NCI-H2081 treated with DMSO at 0.1 percent for 48 hours (cell line): Measurements from ENCODE around the gene PBXIP1.
"Not testable (repeated sequence)": the region's sequence is repeated elsewhere in the genome, so short reads cannot be mapped to it uniquely, and the experiment has no call there.

Experiments
- DNase-seq: peaks from one replicate; lab custom pipeline; 2025; lab: John Stamatoyannopoulos, UW

The PBXIP1 gene

DNA sequence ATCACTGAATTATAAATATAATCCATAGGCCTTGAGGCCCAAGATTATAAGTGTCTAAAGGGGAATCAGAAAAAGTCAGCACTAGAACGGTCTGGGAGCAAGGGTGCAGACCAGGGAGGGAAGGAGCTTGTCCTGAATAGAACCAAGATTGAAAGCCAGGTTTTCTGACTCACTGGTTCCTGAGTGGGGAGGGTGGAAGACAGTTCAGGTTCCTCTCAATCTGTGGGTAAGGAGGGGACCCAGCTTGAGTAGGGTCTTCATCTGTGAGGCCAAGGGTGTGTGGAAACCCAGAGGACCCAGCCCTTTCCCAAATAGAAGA is 38.3 kb upstream of the PBXIP1 start:
- no peak for DNase-seq

DNA sequence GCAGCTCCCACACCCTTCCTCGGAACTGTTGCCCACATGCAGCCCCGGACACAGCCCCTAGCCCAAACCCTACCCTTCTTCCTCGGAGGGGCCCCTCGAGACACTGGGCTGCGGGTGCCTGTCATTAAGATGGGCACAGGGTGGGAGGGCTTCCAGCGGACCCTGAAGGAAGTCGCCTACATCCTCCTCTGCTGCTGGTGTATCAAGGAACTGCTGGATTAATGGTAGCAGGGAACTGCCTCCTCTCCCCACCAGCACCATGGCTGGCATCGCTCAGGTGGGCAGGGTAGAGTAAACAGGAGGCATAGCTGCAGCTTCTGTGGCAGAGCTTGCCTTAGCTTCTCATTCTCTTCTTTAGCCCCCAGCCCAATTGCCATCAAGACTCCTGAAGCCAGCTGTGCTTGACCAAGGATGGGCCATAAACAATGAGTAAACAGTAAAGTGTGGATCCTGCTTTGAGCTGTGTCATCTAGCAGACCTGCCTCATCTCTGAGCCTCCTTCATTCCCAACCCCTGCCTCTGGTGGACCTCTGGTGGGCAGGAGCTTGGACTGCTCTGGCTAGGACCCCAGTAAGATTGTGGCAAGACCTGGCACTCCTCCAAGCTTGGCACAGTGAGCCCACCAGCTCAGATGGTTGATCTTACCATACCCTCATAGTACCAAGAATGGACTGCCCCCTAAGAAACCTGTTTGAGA is 37.8 kb upstream of the PBXIP1 start, which contains the start of gene LENEP:
Gene LENEP, plus strand, starts transcription at position 15 of the 697 bp plus-strand sequence. Its CDS starts 22 bp downstream, at position 37.
- DNase-seq: no peak

DNA sequence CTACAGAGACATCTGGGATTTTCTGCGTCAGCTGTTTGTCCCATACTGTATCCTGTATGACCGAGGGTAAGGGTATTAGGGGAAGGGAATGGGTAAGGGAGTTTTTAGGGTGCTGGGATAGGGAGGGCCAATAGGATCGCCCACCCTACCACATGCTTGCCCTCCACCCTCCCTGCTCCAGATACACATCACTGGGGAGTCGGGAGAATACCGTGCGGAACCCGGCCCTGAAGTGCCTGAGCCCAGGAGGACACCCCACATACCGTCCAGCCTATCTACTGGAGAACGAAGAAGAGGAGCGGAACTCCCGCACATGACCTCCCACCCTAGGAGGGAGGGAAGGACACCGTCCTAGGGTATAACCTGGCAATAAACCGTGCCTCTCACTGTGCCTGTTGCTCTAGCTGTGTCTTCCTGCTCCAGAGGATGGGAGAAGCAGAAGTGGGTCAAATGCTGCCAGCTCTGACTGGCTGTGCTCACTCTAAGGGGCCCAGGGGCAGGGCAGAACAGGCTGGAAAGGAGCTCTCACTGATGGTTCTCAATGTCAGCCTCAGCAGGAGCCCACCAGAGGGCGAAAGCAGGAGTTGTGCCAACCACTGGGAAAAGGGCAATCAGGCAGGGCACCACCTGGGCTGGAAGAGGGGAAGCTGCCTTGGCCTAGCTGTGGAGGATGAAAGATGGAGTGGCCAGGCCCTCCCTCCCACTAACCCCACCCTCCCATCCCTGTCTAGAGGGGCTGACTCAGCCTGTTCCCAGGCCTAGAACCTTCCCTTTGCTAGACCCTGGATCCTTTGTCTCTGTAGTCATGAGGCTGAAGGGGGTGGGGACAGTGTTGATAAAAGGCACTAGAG is 37.0 kb upstream of the PBXIP1 start:
- no peak for DNase-seq

DNA sequence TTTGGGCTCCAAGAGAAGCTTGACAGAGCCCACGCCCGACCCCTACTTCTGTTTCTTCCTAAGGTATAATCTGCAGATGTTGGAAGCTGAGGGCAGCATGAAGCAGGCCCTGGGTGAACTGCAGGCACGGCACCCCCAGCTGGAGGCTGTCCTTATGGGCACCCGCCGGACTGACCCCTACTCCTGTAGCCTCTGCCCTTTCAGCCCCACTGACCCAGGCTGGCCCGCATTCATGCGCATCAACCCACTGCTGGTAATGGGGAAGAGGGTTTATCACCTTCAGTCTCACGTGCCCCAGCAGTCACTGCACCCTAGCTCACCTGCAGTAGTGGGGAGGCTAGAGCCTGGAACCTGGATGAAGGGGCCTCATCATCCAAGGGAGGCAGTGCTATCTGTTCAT is 34.4 kb upstream of the PBXIP1 start:
- DNase-seq: no peak

DNA sequence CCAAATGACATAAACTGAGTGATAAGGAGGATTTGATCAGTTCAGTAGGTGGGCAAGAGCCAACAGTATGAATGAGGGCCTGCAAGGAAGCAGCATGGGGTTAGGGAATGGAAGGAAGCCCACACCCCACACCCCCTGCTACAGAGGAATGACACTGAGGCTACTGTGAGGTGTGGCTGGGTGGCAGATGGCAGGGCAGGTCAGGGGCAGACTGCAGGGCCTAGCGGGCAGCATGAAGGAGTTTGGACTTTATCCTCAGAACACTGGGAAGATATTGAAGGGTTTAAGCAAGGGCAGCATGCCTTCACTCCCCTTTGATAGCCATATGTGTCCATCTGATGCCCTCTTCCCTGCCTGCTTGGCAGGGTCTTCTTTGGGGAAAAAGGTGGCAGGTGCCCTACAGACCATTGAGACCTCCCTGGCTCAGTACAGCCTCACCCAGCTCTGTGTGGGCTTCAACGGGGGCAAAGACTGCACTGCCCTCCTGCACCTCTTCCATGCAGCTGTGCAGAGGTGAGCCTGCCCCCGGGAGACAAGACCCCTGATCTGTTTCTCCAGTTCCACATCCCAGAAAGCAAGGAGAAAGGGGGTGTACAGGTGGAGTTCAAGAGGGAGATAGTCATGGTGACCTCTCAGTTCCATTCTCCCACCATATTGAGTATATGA is 33.4 kb upstream of the PBXIP1 start:
- no peak for DNase-seq

DNA sequence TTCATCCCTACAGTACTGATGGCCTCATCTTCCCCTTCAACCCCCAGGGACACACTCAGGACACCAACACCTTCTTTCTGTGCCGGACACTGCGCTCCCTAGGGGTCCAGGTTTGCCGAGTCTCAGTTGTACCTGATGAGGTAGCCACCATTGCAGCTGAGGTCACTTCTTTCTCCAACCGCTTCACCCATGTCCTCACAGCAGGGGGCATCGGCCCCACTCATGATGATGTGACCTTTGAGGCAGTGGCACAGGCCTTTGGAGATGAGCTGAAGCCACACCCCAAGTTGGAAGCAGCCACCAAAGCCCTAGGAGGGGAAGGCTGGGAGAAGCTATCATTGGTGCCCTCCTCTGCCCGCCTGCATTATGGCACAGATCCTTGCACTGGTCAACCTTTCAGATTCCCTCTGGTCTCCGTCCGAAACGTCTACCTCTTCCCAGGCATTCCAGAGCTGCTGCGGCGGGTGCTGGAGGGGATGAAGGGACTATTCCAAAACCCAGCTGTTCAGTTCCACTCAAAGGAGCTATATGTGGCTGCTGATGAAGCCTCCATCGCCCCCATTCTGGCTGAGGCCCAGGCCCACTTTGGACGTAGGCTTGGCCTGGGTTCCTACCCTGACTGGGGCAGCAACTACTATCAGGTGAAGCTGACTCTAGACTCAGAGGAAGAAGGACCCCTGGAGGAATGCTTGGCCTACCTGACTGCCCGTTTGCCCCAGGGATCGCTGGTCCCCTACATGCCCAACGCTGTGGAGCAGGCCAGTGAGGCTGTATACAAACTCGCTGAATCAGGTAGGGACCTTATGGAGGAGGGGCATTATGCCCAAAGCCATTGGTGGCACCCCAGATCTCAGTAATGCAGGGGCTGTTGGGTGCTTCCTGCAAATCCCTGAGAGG is 32.4 kb upstream of the PBXIP1 start:
- no peak for DNase-seq

DNA sequence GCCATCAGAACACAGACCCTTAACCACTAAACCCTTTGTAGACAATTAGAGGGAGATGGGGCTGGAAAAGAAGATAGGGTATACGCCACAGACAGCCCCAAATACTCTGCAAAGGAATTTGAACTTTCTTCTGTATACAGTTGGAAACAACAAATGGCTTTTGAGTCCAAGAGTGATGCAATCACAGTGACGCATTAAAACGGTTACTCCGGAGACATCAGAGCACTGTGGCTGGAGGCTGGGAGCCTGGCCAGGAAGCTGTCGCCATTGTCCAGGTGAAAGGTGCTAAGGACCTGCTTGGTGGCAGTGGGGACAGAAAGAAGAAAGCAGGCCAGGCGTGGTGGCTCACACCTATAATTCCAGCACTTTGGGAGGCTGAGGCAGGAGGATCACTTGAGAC is 31.4 kb upstream of the PBXIP1 start:
- no peak for DNase-seq

DNA sequence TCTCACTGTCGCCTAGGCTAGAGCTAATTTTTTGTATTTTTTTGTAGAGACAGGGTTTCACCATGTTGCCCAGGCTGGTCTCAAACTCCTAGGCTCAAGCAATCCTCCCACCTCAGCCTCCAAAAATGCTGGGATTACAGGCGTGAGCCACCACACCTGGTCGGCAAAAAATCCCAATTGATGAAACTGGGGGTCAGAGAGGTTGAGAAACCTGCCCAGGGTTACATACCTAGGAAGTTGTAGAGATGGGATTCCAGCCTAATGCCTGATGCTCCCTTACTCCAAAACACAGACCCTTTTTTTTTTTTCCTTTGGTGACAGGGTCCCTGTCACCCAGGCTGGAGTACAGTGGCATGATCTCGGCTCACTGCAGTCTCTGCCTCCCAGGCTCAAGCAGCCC is 30.8 kb upstream of the PBXIP1 start:
- not testable (repeated sequence) for DNase-seq

DNA sequence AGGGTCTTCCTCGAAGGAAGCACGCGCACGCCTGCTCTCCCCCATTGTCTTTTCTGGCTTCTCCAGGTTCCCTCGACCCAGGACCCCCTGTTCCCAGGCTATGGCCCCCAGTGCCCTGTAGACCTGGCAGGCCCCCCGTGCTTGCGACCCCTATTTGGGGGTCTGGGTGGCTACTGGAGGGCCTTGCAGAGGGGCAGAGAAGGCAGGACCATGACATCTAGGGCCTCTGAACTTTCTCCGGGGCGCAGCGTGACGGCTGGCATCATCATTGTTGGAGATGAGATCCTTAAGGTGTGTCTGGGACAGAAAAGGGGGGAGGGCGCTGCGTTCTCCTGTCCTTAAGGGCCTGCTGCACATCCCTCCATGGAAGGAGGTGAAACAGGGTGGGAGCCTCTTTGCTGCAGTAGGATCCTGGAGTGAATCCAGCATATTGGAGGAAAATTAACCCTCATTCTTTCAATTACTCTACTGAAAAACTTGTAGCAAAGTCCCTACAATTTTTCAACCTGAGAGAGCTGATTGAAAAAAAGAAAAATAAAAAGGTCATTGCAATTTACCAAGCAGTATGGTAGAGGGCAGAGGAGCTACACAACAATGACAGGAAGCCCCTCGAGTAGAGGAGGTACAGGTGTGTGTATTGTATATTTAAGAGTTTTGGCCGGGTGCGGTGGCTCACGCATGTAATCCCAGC is 28.0 kb upstream of the PBXIP1 start:
- DNase-seq: no peak

DNA sequence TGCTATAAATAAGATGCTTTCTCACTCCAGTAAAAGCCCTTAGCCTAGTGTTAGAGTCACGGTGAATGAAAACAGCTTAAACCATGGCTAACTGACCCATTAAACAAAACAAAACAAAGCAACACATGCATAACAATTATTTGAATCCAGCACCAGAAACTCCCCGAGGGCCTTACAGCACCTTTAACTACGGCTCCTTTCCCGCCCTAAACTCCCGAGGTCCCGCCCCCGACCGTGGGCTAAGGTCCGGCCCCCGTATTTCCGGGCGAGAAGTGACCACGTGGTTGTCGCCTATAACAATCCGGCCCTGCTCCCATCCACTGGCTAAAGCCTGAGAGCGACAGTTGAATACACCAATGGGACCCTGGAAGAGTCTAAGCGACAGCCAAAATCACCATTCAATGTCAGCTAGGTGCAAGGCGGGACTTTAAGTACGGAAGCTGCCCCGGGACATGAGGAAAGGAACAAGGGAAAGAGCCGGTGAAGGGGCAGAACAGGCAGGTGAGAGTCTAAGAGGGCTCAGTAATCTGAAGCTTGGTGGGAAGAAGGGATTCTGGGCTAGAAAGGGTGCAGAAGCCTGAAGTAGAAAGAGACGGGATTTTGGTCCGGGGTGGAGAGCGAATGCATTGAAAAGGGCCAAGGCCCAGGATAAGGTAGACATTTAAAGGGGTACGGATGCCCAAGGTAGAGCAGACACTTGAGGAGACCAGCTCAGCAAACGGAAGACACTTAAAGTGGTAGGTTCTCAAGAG is 27.2 kb upstream of the PBXIP1 start, which contains the start of gene FLAD1:
Gene FLAD1, plus strand, starts transcription at position 448 of the 752 bp plus-strand sequence. CDS start 351 bp downstream, outside the sequence.
- peak; percentile 100 for DNase-seq

DNA sequence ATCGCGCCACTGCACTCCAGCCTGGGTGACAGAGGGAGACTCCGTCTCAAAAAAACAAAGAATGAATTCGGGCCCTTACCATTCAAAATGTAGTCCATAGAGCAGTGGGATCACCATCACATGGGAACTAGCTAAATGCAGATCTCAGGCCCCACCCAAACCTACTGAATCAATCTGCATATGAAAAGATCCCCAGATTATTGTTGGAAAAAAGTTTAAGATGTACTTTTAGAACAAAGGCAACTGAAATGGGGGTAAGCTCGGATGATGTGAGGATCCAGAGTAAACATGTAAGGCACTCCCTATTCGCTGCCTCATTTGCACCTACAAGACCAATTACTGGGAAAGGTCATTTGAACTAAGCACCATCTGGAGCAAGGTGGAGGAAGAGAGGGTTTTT is 26.4 kb upstream of the PBXIP1 start:
- DNase-seq: no peak

DNA sequence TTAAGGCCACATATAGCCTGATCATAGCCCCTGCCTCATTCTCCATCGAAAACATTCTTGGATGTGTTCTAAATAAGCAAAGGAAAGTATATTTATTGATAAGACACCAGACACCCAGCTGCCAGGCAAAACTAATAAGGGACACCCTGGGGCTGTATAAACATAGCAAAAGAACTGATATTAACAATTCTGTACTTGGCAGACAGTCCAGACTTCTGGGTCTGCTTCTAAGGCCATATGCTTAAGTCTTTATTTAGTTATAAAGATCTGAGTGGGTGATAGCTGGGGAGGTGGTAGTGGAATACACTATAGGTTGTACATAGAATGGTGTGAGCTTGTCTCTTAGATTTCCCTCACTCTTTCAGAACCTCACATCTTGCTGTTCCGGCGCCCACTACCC is 22.5 kb upstream of the PBXIP1 start:
- no peak for DNase-seq

DNA sequence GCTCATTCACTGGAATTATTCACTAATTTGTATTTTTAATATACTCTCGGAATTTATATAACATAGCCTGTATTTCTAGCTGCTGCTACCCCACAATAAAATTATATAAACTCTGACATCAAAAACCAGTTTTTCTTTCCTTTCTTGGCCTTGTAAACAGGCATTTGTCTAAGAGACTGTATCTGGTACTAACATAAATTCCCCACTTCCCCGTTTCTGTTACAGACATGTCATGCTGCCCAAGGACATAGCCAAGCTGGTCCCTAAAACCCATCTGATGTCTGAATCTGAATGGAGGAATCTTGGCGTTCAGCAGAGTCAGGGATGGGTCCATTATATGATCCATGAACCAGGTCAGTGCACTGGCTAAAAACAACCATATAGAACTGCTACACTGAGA is 21.9 kb upstream of the PBXIP1 start:
- not testable (repeated sequence) for DNase-seq

DNA sequence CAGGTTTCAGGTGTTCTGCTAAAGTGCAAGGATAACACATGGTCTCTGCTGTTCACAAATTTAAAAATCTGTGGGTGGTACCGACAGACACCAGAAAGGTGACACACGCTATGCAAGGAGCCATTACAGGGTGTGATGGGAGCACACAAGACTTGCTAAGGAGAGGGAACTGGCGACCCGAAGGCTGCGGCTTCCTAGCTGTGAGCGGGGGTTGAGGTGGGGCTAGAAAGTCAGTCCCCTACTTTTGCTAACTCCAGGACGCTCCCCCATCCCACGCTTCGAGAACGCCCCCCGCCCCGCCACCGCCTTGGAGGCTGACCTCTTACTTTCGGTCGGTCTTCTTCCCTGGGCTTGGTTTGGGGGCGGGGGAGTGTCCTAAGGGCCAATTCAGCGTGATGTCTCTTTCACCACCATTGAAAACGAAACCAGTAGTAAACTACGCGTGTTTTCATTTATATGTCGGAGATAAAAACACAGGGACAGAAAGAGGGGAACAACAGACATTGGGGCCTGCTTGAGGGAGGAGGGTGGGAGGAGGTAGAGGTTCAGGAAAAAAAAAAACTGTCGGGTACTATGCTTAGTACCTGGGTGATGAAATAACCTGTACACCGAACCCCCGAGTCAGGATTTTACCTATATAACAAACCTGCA is 19.6 kb upstream of the PBXIP1 start:
- DNase-seq: no peak

DNA sequence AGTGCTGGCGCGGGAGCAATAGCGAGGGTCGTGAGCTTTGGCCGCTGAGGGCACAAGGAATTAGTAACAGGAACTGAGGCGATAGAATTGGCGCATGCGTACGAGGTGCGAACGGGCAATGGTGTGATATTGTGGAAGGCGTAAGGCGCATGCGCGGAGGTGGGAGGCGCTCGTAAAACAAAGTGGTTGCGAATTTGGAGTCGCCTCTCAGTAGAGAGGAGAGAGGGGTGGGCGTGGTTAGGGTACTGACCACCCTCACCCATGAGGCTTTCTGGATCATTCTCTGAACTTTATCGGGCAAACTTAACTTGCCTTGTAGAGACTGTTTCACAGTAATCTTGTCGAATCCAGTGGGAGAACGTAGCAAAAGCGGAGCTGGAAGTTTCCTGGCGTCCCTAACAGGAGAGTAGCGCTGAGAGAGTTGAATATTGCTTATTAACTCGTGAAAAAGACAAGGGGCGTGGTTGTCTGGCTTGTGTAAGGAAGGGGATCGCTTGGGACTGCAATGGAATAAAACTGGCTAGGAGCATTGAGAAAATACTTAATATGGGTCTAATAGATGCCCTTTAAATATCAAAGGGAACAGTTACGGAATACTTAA is 19.0 kb upstream of the PBXIP1 start:
- peak; percentile 97 for DNase-seq

DNA sequence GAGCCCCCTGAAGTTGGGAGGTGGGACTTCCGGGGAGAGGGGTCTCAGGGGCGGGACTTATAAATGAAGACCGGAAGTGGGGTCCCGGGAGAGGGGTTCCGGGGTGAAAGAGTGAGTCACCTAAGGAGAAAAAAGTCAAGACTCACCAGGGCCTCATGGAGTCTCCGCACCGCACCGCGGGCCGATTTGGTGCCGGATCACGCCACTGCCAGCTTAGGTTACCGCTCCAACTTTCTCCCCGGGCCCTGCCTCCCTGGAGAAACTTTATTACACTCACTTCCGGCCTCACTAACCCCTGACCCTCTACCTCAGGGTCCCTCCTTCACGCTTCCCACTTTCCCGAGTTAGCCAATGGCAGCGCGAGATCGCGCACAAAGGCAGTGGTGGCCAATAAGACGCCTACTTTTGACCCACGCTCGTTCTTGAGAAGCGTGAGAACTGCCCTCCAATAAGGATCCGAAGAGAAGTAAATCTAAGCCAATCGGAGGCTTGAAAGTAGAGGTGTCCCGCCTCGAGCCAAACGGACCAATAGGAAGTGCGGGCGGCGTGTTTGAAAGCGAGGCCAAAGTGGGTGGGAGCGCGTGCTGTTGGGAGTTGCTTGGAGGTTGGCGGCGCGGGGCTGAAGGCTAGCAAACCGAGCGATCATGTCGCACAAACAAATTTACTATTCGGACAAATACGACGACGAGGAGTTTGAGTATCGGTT is 18.4 kb upstream of the PBXIP1 start, which contains the start of gene CKS1B:
Gene CKS1B, plus strand, starts transcription at position 580 of the 706 bp plus-strand sequence. Its CDS starts 65 bp downstream, at position 645.
- peak; percentile 100 for DNase-seq

DNA sequence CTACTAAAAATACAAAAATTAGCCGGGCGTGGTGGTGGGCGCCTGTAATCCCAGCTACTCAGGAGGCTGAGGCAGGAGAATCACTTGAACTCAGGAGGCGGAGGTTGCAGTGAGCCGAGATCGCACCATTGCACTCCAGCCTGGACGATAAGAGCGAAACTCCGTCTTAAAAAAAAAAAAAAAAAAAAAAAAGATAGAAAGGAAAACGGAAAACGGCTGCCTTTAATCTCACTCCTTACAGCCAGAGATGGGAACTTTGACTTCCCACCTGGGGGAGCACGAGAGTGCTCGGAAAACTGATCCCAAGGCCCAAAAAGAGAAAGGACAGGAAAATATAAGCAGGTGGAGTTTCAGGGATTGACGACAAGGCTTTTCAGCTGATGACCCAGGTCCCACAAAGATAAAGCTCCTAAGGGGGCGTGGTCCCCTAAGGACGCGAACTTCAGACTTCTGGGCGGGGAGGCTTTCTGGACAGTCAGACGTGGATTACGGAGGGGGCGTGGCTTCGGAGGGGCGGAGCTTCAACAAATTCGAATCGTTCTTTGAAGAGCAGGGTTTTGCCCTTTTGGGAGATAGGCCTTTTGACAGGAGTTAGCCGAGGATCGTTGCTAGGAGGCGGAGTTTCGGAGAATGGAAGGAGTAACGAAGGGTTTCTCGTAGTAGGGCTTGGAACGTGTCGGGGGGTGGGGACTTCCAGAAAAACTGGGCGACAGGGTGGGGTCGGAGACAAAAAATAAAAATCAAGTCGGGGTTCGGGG is 17.6 kb upstream of the PBXIP1 start:
- DNase-seq: peak; percentile 44
